Endodermal cell (in vitro differentiated cells): ENCODE measurements around the gene SUSD6. TPM values are rescaled to one million over a fixed set of nuclear protein-coding genes. Genes with fewer than 3 reads are reported as not detected.

Source experiments
- DNase-seq: peaks from one replicate; pipeline ENCODE4 v3.0.0-alpha.2; 2017
- H3K27ac ChIP-seq: 2 replicates; pipeline ENCODE4 v1.5.1; 2013; ENCODE audit warnings: mild to moderate bottlenecking, low read depth, low read length, moderate library complexity
- H3K27me3 ChIP-seq: 2 replicates; pipeline ENCODE4 v1.6.1; 2013; ENCODE audit warnings: mild to moderate bottlenecking, low read length, moderate library complexity; ENCODE audit not compliant: insufficient read depth, control insufficient read depth, poor library complexity, severe bottlenecking
- H3K36me3 ChIP-seq: 2 replicates; pipeline ENCODE4 v1.7.0; 2013; ENCODE audit warnings: mild to moderate bottlenecking, low read length, moderate library complexity; ENCODE audit not compliant: control insufficient read depth, insufficient read depth
- H3K4me1 ChIP-seq: one replicate; pipeline ENCODE4 v1.7.0; 2013; ENCODE audit warnings: low read length; ENCODE audit not compliant: control insufficient read depth, insufficient read depth
- H3K4me3 ChIP-seq: 2 replicates; pipeline ENCODE4 v1.5.1; 2013; ENCODE audit warnings: mild to moderate bottlenecking, low read length, moderate library complexity
- H3K9ac ChIP-seq: 2 replicates; pipeline ENCODE4 v1.6.1; 2013; ENCODE audit warnings: mild to moderate bottlenecking, low read length, moderate library complexity; ENCODE audit not compliant: poor library complexity, severe bottlenecking; ENCODE audit errors: extremely low read depth
- H3K9me3 ChIP-seq: 2 replicates; pipeline ENCODE4 v1.6.1; 2013; ENCODE audit warnings: mild to moderate bottlenecking, low read length, moderate library complexity; ENCODE audit not compliant: control insufficient read depth
- H3K27ac Mint-ChIP-seq: 2 replicates; pipeline ENCODE4 v1.8.0; 2020; ENCODE audit warnings: mixed read lengths
- H3K27me3 Mint-ChIP-seq: 2 replicates; pipeline ENCODE4 v1.8.0; 2021; ENCODE audit warnings: mild to moderate bottlenecking, mixed read lengths; ENCODE audit not compliant: insufficient read depth
- H3K36me3 Mint-ChIP-seq: 2 replicates; pipeline ENCODE4 v1.8.0; 2020; ENCODE audit warnings: low read depth, mixed read lengths
- H3K4me1 Mint-ChIP-seq: 2 replicates; pipeline ENCODE4 v1.8.0; 2020; ENCODE audit warnings: mixed read lengths
- H3K4me3 Mint-ChIP-seq: 2 replicates; pipeline ENCODE4 v1.8.0; 2020; ENCODE audit warnings: mild to moderate bottlenecking, moderate library complexity, mixed read lengths
- H3K9me3 Mint-ChIP-seq: 2 replicates; pipeline ENCODE4 v1.8.0; 2020; ENCODE audit warnings: mild to moderate bottlenecking, mixed read lengths
- CTCF ChIP-seq: fragments of 200-600 bp; sonication (generic); conservative IDR thresholded peaks from 2 replicates; pipeline ENCODE4 v1.5.0; 2021; ENCODE audit warnings: antibody characterized with exemption, mild to moderate bottlenecking
- WGBS, 2 experiments: methylation state at CpG; one replicate each; pipeline versions ENCODE4 v1.1.5 to v1.1.7; 2013; ENCODE audit warnings: missing lambda C conversion rate in 2 of 2, mixed read lengths in 1 of 2; ENCODE audit not compliant: insufficient coverage in 1 of 2, insufficient read length in 1 of 2; 5-methylcytosine and 5-hydroxymethylcytosine counted together
- total RNA-seq, 2 donors: library from RNA; stranded (reverse); fragmentation: NEBNext Ultra II Directional in 1 of 2; extraction: Animal tissue kit (Norgen Biotek cat#: 25700) in 1 of 2; gene quantifications; 2 replicates in 1 of 2; 3 replicates in 1 of 2; pipeline ENCODE4 v1.2.1, GENCODE V29; 2021

The SUSD6 gene
- total RNA-seq, 2 donors from 2014 or later = 5.7 to 5.9 TPM

- WGBS, 2 experiments = 95 to 97% methylated on average over 4 to 5 of the region's 5 CpGs
- no peak for DNase-seq
- Mint-ChIP-seq H3K36me3 (peaks cover 2% of the 10 kb centered on the region), H3K4me3 (no peak overlapping the region), H3K4me1 (peaks cover 33% of the 10 kb centered on the region), H3K27me3 (no peaks in the 10 kb centered on the region), H3K9me3 (no peaks in the 10 kb centered on the region), H3K27ac (no peak overlapping the region)
- Histone ChIP-seq H3K4me3 (no peak overlapping the region), H3K9ac (no peak overlapping the region), H3K9me3 (no peaks in the 10 kb centered on the region), H3K4me1 (peaks cover 12% of the 10 kb centered on the region), H3K27me3 (no peaks in the 10 kb centered on the region), H3K27ac (no peak overlapping the region), H3K36me3 (no peaks in the 10 kb centered on the region)
- no peak for TF ChIP-seq CTCF
Observed at GRCh38 chr14:69615121-69615495, 3.7 kb downstream of the SUSD6 start.

- Histone ChIP-seq H3K36me3 (no peaks in the 10 kb centered on the region), H3K27ac (no peak overlapping the region), H3K27me3 (no peaks in the 10 kb centered on the region), H3K9me3 (no peaks in the 10 kb centered on the region), H3K4me1 (peaks cover 13% of the 10 kb centered on the region), H3K9ac (no peak overlapping the region), H3K4me3 (no peak overlapping the region)
- Mint-ChIP-seq H3K36me3 (peaks cover 2% of the 10 kb centered on the region), H3K27me3 (no peaks in the 10 kb centered on the region), H3K4me3 (no peak overlapping the region), H3K9me3 (no peaks in the 10 kb centered on the region), H3K27ac (no peak overlapping the region), H3K4me1 (peaks cover 30% of the 10 kb centered on the region)
- 88 to 92% methylated on average over 6 to 9 of the region's 9 CpGs for WGBS, 2 experiments
- TF ChIP-seq CTCF = no peak
- DNase-seq = no peak
Observed at GRCh38 chr14:69615496-69616407, 4.4 kb downstream of the SUSD6 start.

GRCh38 chr14:69616408-69616773 lies 5.0 kb downstream of the SUSD6 start:
- peaks cover 16% of the 10 kb centered on the region for H3K4me1 ChIP-seq
- no peak overlapping the region for H3K4me3 ChIP-seq
- no peaks in the 10 kb centered on the region for H3K27me3 ChIP-seq
- H3K27ac ChIP-seq = no peak overlapping the region
- TF ChIP-seq CTCF = no peak
- H3K27me3 Mint-ChIP-seq = no peaks in the 10 kb centered on the region
- no peak overlapping the region for H3K27ac Mint-ChIP-seq
- H3K9me3 ChIP-seq = no peaks in the 10 kb centered on the region
- DNase-seq = no peak
- no peaks in the 10 kb centered on the region for H3K36me3 ChIP-seq
- H3K4me1 Mint-ChIP-seq = peaks cover 34% of the 10 kb centered on the region
- H3K9me3 Mint-ChIP-seq = no peaks in the 10 kb centered on the region
- no peak overlapping the region for H3K4me3 Mint-ChIP-seq
- H3K36me3 Mint-ChIP-seq = peaks cover 2% of the 10 kb centered on the region
- no peak overlapping the region for H3K9ac ChIP-seq
- 87 to 100% methylated on average over 1 of the region's 1 CpG for WGBS, 2 experiments
